PC-3 (cell line): ENCODE results near the gene CAMK2A.

ENCODE experiments used
- EZH2 ChIP-seq: fragments of 300-600 bp; sonication (generic); IDR thresholded peaks from one replicate; pipeline ENCODE4 v1.6.1; 2017; ENCODE audit warnings: antibody characterized with exemption, mild to moderate bottlenecking, low read length; ENCODE audit not compliant: unreplicated experiment
- EZH2phosphoT487 ChIP-seq: fragments of 300-600 bp; sonication (generic); IDR thresholded peaks from 2 replicates; pipeline ENCODE4 v1.6.1; 2018; ENCODE audit warnings: mild to moderate bottlenecking, antibody characterized with exemption, low read length, borderline replicate concordance
- TF ChIP-seq, protein P1 (sequence below): fragments of 300-600 bp; sonication (generic); conservative IDR thresholded peaks from 2 replicates; pipeline ENCODE4 v1.5.1; 2017; ENCODE audit warnings: antibody characterized with exemption, low read depth, mild to moderate bottlenecking, low read length

DNA sequence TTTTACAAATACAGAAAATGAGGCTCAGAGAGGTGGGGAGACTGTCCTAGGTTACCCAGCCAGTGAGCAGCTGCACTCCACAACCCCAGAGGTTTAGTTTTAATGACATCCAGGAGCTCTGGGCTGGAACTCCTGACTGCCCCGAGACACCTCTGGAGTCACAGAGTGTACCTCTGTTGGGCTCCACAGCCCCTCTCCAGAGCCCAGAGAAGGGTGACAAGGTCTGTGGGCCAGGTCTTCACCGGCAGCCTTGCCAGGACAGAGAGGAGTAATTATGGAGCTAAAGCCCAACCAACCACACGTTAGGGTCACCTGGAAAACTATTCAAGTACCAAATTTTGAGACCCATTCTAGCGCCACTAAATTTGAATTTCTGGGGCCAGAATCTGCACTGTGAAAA is 111.9 kb downstream of the CAMK2A start:
- TF ChIP-seq EZH2, result no peak
- TF ChIP-seq, protein P1, sequence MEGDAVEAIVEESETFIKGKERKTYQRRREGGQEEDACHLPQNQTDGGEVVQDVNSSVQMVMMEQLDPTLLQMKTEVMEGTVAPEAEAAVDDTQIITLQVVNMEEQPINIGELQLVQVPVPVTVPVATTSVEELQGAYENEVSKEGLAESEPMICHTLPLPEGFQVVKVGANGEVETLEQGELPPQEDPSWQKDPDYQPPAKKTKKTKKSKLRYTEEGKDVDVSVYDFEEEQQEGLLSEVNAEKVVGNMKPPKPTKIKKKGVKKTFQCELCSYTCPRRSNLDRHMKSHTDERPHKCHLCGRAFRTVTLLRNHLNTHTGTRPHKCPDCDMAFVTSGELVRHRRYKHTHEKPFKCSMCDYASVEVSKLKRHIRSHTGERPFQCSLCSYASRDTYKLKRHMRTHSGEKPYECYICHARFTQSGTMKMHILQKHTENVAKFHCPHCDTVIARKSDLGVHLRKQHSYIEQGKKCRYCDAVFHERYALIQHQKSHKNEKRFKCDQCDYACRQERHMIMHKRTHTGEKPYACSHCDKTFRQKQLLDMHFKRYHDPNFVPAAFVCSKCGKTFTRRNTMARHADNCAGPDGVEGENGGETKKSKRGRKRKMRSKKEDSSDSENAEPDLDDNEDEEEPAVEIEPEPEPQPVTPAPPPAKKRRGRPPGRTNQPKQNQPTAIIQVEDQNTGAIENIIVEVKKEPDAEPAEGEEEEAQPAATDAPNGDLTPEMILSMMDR, result no peak
- no peak for TF ChIP-seq EZH2phosphoT487
